Measurements from ENCODE around the gene PHF14. TPM values are rescaled to one million over a fixed set of nuclear protein-coding genes. Genes with fewer than 3 reads are reported as not detected.

The PHF14 gene
- total and polyA plus RNA-seq, 4 donors = 6.9 to 24.4 (median 15.3) TPM

GRCh38 chr7:11161499-11161898 is 187.8 kb downstream of the PHF14 start:
- Histone ChIP-seq H3K27ac (ENCODE audit: low read depth in 1 of 2, low read length in 2 of 2) (no peak overlapping the region), H3K4me3 (ENCODE audit: low read depth in 1 of 3, low read length in 3 of 3) (no peak overlapping the region), H3K4me1 (ENCODE audit: control insufficient read depth in 4 of 4, insufficient read depth in 4 of 4, low read length in 3 of 4) (no peaks in the 10 kb centered on the region), H3K27me3 (ENCODE audit: control insufficient read depth in 4 of 4, insufficient read depth in 4 of 4, low read length in 3 of 4) (no peaks in the 10 kb centered on the region), H3K36me3 (ENCODE audit: control insufficient read depth in 4 of 4, insufficient read depth in 3 of 4, low read depth in 1 of 4, low read length in 3 of 4) (no peaks in the 10 kb centered on the region), H3K9me3 (ENCODE audit: control insufficient read depth in 4 of 4, low read length in 3 of 4) (no peaks in the 10 kb centered on the region), H3K9ac (ENCODE audit: low read depth in 1 of 2, low read length in 2 of 2) (no peak overlapping the region)
- TF ChIP-seq RXRA (IDR thresholded peaks at IDR 0.05) = no peak
- no peak for TF ChIP-seq GABPA (IDR thresholded peaks at IDR 0.05 in 1 of 2, conservative IDR thresholded peaks at IDR 0.05 in 1 of 2)
- TF ChIP-seq FOXA1 (IDR thresholded peaks at IDR 0.05) = no peak
- TF ChIP-seq TAF1 (conservative IDR thresholded peaks at IDR 0.05) = no peak
- TF ChIP-seq JUND (IDR thresholded peaks at IDR 0.05) = no peak
- no peak for TF ChIP-seq HNF4G (IDR thresholded peaks at IDR 0.05)
- TF ChIP-seq SP1 (IDR thresholded peaks at IDR 0.05) = no peak
- no peak for TF ChIP-seq ZBTB33 (IDR thresholded peaks at IDR 0.05)
- TF ChIP-seq ATF3 (IDR thresholded peaks at IDR 0.05) = no peak
- no peak for TF ChIP-seq REST (IDR thresholded peaks at IDR 0.05)
- no peak for TF ChIP-seq HNF4A (conservative IDR thresholded peaks at IDR 0.05)
- TF ChIP-seq YY1 (IDR thresholded peaks at IDR 0.05) = no peak
- TF ChIP-seq FOXA2 (IDR thresholded peaks at IDR 0.05) = no peak
- TF ChIP-seq NR2F2 (IDR thresholded peaks at IDR 0.05) = no peak
- no peak for TF ChIP-seq CTCF (IDR thresholded peaks at IDR 0.05; ENCODE audit: low read depth, low read length, missing input control)
- TF ChIP-seq EGR1 (IDR thresholded peaks at IDR 0.05; ENCODE audit: low read depth in 2 of 2) = no peak
- TF ChIP-seq RAD21 (IDR thresholded peaks at IDR 0.05) = no peak
- TF ChIP-seq MAX (IDR thresholded peaks at IDR 0.05) = no peak
- 97% methylated on average over 1 of the region's 1 CpG for WGBS
- no peak for DNase-seq (ENCODE audit: low spot score)
